Neural cell (in vitro differentiated cells): ENCODE measurements around the gene C18orf32. TPM values are rescaled to one million over a fixed set of nuclear protein-coding genes. Genes with fewer than 3 reads are reported as not detected.

Experiments
- H2AFZ ChIP-seq: fragments of 200-600, 300-800 bp; sonication (generic), shearing (Covaris generic); 2 replicates; pipeline ENCODE4 v1.6.0; 2014; ENCODE audit warnings: low read depth, mild to moderate bottlenecking, antibody characterized with exemption, low read length, moderate library complexity
- H3F3A ChIP-seq: fragments of 200-600 bp; shearing (Covaris generic); 2 replicates; pipeline ENCODE4 v1.6.1; 2016; ENCODE audit warnings: mild to moderate bottlenecking, moderate library complexity, mixed read lengths, antibody characterized with exemption, low read length; ENCODE audit not compliant: insufficient read depth, poor library complexity, severe bottlenecking
- H3K27ac ChIP-seq: fragments of 200-600, 300-800 bp; sonication (generic), shearing (Covaris generic); 2 replicates; pipeline ENCODE4 v1.5.1; 2014; ENCODE audit warnings: mild to moderate bottlenecking, low read length, moderate library complexity
- H3K27me3 ChIP-seq: fragments of 300-800, 200-600 bp; sonication (generic), shearing (Covaris generic); 2 replicates; pipeline ENCODE4 v1.6.0; 2014; ENCODE audit warnings: mild to moderate bottlenecking, low read depth, low read length, moderate library complexity; ENCODE audit not compliant: insufficient read depth
- H3K36me3 ChIP-seq: fragments of 300-800, 200-600 bp; sonication (generic), shearing (Covaris generic); 2 replicates; pipeline ENCODE4 v1.5.1; 2014; ENCODE audit warnings: mild to moderate bottlenecking, antibody characterized with exemption, low read length, moderate library complexity; ENCODE audit not compliant: insufficient read depth
- H3K4me2 ChIP-seq: fragments of 300-800, 200-600 bp; sonication (generic), shearing (Covaris generic); 2 replicates; pipeline ENCODE4 v1.6.0; 2014; ENCODE audit warnings: mild to moderate bottlenecking, low read length
- H3K4me3 ChIP-seq: fragments of 300-800, 200-600 bp; sonication (generic), shearing (Covaris generic); 2 replicates; pipeline ENCODE4 v1.5.1; 2014; ENCODE audit warnings: mild to moderate bottlenecking, low read length, moderate library complexity
- H3K79me2 ChIP-seq: fragments of 200-600 bp; shearing (Covaris generic); replicated peaks from 2 replicates; pipeline ENCODE4 v1.6.0; 2014; ENCODE audit warnings: mild to moderate bottlenecking, low read length, moderate library complexity; ENCODE audit not compliant: insufficient read depth
- H3K9ac ChIP-seq: fragments of 300-800, 200-600 bp; sonication (generic), shearing (Covaris generic); 2 replicates; pipeline ENCODE4 v1.6.1; 2016; ENCODE audit warnings: mild to moderate bottlenecking, low read length, mixed read lengths
- H3K9me2 ChIP-seq: fragments of 200-600 bp; shearing (Covaris generic); 2 replicates; pipeline ENCODE4 v1.6.1; 2016; ENCODE audit warnings: mild to moderate bottlenecking, low read length, mixed read lengths; ENCODE audit not compliant: insufficient read depth
- H3K9me3 ChIP-seq: fragments of 200-600, 300-800 bp; sonication (generic), shearing (Covaris generic); 2 replicates; pipeline ENCODE4 v1.6.1; 2016; ENCODE audit warnings: mild to moderate bottlenecking, mixed run types, low read length, moderate library complexity, mixed read lengths
- H4K20me1 ChIP-seq: fragments of 200-600 bp; shearing (Covaris generic); 2 replicates; pipeline ENCODE4 v1.6.1; 2016; ENCODE audit warnings: mild to moderate bottlenecking, mixed run types; ENCODE audit not compliant: insufficient read depth
- CTCF ChIP-seq: fragments of 450-650 bp; IDR thresholded peaks from 2 replicates; pipeline ENCODE4 v1.5.1; 2014; ENCODE audit warnings: antibody characterized with exemption, mild to moderate bottlenecking, moderate library complexity; ENCODE audit not compliant: poor library complexity, severe bottlenecking
- EP300 ChIP-seq: fragments of 450-650 bp; conservative IDR thresholded peaks from 2 replicates; pipeline ENCODE4 v1.6.1; 2014; ENCODE audit warnings: antibody characterized with exemption, mild to moderate bottlenecking, moderate library complexity; ENCODE audit not compliant: poor library complexity, severe bottlenecking
- EZH2 ChIP-seq: fragments of 200-600, 300-800 bp; shearing (Covaris generic), sonication (generic); IDR thresholded peaks from 2 replicates; pipeline ENCODE4 v1.6.1; 2014; ENCODE audit warnings: antibody characterized with exemption, low read length, borderline replicate concordance, mild to moderate bottlenecking; ENCODE audit not compliant: insufficient read depth, poor library complexity, severe bottlenecking
- MXI1 ChIP-seq: fragments of 450-650 bp; conservative IDR thresholded peaks from 2 replicates; pipeline ENCODE4 v1.6.1; 2014; ENCODE audit warnings: antibody characterized with exemption, mild to moderate bottlenecking; ENCODE audit not compliant: poor library complexity, severe bottlenecking
- POLR2AphosphoS5 ChIP-seq: IDR thresholded peaks from 2 replicates; pipeline ENCODE4 v1.6.1; 2012
- RAD21 ChIP-seq: fragments of 450-650 bp; conservative IDR thresholded peaks from 2 replicates; pipeline ENCODE4 v1.6.1; 2014; ENCODE audit warnings: antibody characterized with exemption, mild to moderate bottlenecking, moderate library complexity
- REST ChIP-seq: IDR thresholded peaks from 2 replicates; pipeline ENCODE4 v1.6.1; 2012; ENCODE audit warnings: borderline replicate concordance
- SMC3 ChIP-seq: fragments of 450-650 bp; conservative IDR thresholded peaks from 2 replicates; pipeline ENCODE4 v1.6.1; 2014; ENCODE audit warnings: antibody characterized with exemption, mild to moderate bottlenecking, moderate library complexity; ENCODE audit not compliant: poor library complexity
- TAF1 ChIP-seq: IDR thresholded peaks from 2 replicates; pipeline ENCODE4 v1.6.1; 2012; ENCODE audit warnings: low read depth
- polyA plus RNA-seq: library from polyadenylated mRNA; depleted of rRNA; stranded (reverse); fragments of >200 nt; gene quantifications from 2 replicates; pipeline ENCODE4 v1.2.3, GENCODE V29; 2014

Gene C18orf32
- polyA plus RNA-seq, 1 donor from 2014 or later = 594 TPM

DNA sequence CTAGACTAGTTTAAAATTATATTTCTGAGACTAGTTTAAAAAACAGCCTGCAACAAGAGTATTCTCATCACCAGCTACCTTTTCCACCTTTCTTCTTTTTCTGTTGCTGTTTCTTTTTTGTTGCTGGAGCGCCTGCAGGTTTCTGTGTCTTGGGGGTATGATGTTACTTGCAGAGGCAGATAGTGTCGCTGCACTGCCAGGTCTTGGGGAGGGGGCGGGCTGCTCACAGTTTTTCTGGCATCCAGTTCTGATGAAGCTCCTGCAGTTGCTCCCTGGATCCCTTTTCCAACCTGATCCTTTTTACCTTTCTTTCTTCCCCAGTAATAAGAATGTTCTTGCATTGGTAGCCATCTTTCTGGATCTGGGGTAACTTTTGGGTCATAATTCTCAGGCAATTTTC lies 8.0 kb upstream of the C18orf32 start:
- no peak overlapping the region for H3K9ac ChIP-seq

DNA sequence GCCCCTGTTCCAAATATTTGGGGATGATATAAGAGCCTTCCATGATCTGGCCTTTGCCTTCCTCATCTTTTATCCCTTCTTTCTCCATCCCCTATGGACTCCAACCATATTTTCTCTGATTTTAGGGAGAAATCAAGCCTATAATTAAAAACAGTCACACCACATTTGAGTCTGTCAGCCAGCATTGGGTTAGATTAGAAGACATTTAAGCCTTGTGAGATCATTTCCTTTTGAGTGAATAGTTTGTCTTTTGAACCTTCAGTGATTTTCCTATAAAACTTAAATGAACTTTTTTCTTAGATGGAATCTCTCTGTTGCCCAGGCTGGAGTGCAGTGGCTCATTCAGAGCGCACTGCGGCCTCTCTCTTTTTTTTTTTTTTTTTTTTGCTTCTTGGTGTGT lies 7.6 kb upstream of the C18orf32 start:
- no peak overlapping the region for H3K9ac ChIP-seq
- no peak overlapping the region for H3K4me2 ChIP-seq
- no peak overlapping the region for H3K4me3 ChIP-seq
- no peaks in the 10 kb centered on the region for H3K79me2 ChIP-seq
- no peak overlapping the region for H2AFZ ChIP-seq
- no peaks in the 10 kb centered on the region for H3K27me3 ChIP-seq
- no peaks in the 10 kb centered on the region for H3K36me3 ChIP-seq
- H3F3A ChIP-seq = peaks cover 5% of the 10 kb centered on the region
- H3K9me3 ChIP-seq = no peaks in the 10 kb centered on the region
- H3K9me2 ChIP-seq = no peaks in the 10 kb centered on the region
- no peak overlapping the region for H3K27ac ChIP-seq
- H4K20me1 ChIP-seq = no peaks in the 10 kb centered on the region
- TF ChIP-seq SMC3 (no peak), EP300 (no peak), REST (no peak), RAD21 (no peak), CTCF (no peak), MXI1 (no peak), POLR2AphosphoS5 (no peak)

More for the DNA sequence above, 8.0 kb upstream of the C18orf32 start:
- no peaks in the 10 kb centered on the region for H3K27me3 ChIP-seq
- H2AFZ ChIP-seq = no peak overlapping the region
- H3K9me3 ChIP-seq = no peaks in the 10 kb centered on the region
- no peaks in the 10 kb centered on the region for H3K36me3 ChIP-seq
- no peak for TF ChIP-seq RAD21
- no peak for TF ChIP-seq MXI1
- no peak for TF ChIP-seq EZH2
- TF ChIP-seq CTCF = no peak
- no peak for TF ChIP-seq TAF1
- TF ChIP-seq REST = no peak
- no peak for TF ChIP-seq SMC3
- TF ChIP-seq EP300 = no peak
- no peak for TF ChIP-seq POLR2AphosphoS5
- no peaks in the 10 kb centered on the region for H3K9me2 ChIP-seq
- H3F3A ChIP-seq = peaks cover 5% of the 10 kb centered on the region
- no peaks in the 10 kb centered on the region for H4K20me1 ChIP-seq
- no peak overlapping the region for H3K4me3 ChIP-seq
- no peak overlapping the region for H3K4me2 ChIP-seq
- H3K79me2 ChIP-seq = no peaks in the 10 kb centered on the region
- H3K27ac ChIP-seq = no peak overlapping the region
